ENCODE data around the gene LYVE1. TPM values are rescaled to one million over a fixed set of nuclear protein-coding genes. Genes with fewer than 3 reads are reported as not detected.

LYVE1 gene
- total and polyA plus RNA-seq, 2 of the 13 experiments (the other 11 are each of a cell fraction or from before 2014, with no cell fraction given) = 1.2 to 1.4 TPM

DNA sequence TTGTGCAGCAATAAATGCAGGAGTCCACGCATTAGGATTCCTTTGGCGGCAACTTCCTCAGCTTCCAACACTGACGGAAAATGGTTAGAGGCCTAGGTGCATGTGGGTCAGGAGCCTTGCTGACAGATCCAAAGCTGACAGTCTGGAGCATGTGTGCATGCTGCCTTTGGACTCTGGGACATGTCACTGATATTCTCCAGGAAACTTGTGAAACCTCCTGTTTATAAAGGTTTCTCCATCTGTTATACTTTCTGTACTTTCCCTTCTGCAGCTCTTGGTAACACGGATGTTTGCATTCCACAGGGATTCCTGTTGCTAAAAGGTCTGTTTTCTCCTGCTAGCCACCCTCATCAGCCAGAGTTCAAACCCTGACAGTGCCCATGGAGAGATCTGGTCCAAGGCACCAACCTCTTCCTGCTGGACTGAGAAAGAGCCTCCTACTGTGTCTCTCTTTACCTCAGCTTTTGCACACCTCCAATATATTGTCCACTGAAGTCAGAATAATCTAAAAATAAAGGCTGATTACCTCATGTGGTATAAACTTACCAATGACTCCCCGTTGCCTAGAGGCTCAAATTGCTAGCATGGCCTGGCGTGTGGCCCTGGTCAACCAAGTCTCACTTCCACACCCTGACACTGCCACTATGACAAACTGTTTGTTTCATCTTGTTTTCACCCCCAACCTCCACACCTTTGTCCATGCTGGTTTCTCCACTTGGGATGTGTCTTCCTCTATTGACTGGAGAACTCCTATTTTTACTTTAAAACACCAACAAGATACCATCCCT, 31.1 kb upstream of the LYVE1 start (continued):
- peak; percentile 64; the same call in 1 of the 2 replicates for TF ChIP-seq MYC (CRISPR knock-in tag; IDR thresholded peaks at IDR 0.05; ENCODE audit: borderline replicate concordance)
- peak; percentile 94 for TF ChIP-seq MXD4 (CRISPR knock-in tag; IDR thresholded peaks at IDR 0.05)
- no peak for TF ChIP-seq AHR (CRISPR knock-in tag; IDR thresholded peaks at IDR 0.05)
- peak; percentile 87 for TF ChIP-seq SAP130 (CRISPR knock-in tag; IDR thresholded peaks at IDR 0.05; ENCODE audit: low read depth)
- TF ChIP-seq, protein P1, sequence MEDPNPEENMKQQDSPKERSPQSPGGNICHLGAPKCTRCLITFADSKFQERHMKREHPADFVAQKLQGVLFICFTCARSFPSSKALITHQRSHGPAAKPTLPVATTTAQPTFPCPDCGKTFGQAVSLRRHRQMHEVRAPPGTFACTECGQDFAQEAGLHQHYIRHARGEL (CRISPR knock-in tag; IDR thresholded peaks at IDR 0.05) = no peak
- TF ChIP-seq, protein P2, sequence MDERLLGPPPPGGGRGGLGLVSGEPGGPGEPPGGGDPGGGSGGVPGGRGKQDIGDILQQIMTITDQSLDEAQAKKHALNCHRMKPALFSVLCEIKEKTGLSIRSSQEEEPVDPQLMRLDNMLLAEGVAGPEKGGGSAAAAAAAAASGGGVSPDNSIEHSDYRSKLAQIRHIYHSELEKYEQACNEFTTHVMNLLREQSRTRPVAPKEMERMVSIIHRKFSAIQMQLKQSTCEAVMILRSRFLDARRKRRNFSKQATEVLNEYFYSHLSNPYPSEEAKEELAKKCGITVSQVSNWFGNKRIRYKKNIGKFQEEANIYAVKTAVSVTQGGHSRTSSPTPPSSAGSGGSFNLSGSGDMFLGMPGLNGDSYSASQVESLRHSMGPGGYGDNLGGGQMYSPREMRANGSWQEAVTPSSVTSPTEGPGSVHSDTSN (CRISPR knock-in tag; IDR thresholded peaks at IDR 0.05) = no peak
- TF ChIP-seq, protein P3, sequence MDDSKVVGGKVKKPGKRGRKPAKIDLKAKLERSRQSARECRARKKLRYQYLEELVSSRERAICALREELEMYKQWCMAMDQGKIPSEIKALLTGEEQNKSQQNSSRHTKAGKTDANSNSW (CRISPR knock-in tag; IDR thresholded peaks at IDR 0.05; ENCODE audit: borderline replicate concordance) = no peak
- TF ChIP-seq, protein P4, sequence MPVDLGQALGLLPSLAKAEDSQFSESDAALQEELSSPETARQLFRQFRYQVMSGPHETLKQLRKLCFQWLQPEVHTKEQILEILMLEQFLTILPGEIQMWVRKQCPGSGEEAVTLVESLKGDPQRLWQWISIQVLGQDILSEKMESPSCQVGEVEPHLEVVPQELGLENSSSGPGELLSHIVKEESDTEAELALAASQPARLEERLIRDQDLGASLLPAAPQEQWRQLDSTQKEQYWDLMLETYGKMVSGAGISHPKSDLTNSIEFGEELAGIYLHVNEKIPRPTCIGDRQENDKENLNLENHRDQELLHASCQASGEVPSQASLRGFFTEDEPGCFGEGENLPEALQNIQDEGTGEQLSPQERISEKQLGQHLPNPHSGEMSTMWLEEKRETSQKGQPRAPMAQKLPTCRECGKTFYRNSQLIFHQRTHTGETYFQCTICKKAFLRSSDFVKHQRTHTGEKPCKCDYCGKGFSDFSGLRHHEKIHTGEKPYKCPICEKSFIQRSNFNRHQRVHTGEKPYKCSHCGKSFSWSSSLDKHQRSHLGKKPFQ (CRISPR knock-in tag; IDR thresholded peaks at IDR 0.05; ENCODE audit: insufficient replicate concordance) = no peak
- TF ChIP-seq HNF4A (CRISPR knock-in tag; IDR thresholded peaks at IDR 0.05) = peak; percentile 75
- no peak for TF ChIP-seq KLF15 (CRISPR knock-in tag; IDR thresholded peaks at IDR 0.05; ENCODE audit: borderline replicate concordance)
- TF ChIP-seq ZNF24 (IDR thresholded peaks at IDR 0.05) = no peak
- TF ChIP-seq, protein P5, sequence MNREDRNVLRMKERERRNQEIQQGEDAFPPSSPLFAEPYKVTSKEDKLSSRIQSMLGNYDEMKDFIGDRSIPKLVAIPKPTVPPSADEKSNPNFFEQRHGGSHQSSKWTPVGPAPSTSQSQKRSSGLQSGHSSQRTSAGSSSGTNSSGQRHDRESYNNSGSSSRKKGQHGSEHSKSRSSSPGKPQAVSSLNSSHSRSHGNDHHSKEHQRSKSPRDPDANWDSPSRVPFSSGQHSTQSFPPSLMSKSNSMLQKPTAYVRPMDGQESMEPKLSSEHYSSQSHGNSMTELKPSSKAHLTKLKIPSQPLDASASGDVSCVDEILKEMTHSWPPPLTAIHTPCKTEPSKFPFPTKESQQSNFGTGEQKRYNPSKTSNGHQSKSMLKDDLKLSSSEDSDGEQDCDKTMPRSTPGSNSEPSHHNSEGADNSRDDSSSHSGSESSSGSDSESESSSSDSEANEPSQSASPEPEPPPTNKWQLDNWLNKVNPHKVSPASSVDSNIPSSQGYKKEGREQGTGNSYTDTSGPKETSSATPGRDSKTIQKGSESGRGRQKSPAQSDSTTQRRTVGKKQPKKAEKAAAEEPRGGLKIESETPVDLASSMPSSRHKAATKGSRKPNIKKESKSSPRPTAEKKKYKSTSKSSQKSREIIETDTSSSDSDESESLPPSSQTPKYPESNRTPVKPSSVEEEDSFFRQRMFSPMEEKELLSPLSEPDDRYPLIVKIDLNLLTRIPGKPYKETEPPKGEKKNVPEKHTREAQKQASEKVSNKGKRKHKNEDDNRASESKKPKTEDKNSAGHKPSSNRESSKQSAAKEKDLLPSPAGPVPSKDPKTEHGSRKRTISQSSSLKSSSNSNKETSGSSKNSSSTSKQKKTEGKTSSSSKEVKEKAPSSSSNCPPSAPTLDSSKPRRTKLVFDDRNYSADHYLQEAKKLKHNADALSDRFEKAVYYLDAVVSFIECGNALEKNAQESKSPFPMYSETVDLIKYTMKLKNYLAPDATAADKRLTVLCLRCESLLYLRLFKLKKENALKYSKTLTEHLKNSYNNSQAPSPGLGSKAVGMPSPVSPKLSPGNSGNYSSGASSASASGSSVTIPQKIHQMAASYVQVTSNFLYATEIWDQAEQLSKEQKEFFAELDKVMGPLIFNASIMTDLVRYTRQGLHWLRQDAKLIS (CRISPR knock-in tag; IDR thresholded peaks at IDR 0.05) = no peak
- no peak for TF ChIP-seq GLI4 (CRISPR knock-in tag; IDR thresholded peaks at IDR 0.05; ENCODE audit: borderline replicate concordance)
- no peak for TF ChIP-seq EED (CRISPR knock-in tag; IDR thresholded peaks at IDR 0.05)
- TF ChIP-seq, protein P6, sequence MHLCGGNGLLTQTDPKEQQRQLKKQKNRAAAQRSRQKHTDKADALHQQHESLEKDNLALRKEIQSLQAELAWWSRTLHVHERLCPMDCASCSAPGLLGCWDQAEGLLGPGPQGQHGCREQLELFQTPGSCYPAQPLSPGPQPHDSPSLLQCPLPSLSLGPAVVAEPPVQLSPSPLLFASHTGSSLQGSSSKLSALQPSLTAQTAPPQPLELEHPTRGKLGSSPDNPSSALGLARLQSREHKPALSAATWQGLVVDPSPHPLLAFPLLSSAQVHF (CRISPR knock-in tag; IDR thresholded peaks at IDR 0.05) = no peak

All from HepG2 (cell line).